ENCODE measurements around the gene ADAMTSL1. TPM values are rescaled to one million over a fixed set of nuclear protein-coding genes. Genes with fewer than 3 reads are reported as not detected.
A peak's percentile ranks its signal among the peaks of the same experiment; 100 is the strongest.

The ADAMTSL1 gene, protein sequence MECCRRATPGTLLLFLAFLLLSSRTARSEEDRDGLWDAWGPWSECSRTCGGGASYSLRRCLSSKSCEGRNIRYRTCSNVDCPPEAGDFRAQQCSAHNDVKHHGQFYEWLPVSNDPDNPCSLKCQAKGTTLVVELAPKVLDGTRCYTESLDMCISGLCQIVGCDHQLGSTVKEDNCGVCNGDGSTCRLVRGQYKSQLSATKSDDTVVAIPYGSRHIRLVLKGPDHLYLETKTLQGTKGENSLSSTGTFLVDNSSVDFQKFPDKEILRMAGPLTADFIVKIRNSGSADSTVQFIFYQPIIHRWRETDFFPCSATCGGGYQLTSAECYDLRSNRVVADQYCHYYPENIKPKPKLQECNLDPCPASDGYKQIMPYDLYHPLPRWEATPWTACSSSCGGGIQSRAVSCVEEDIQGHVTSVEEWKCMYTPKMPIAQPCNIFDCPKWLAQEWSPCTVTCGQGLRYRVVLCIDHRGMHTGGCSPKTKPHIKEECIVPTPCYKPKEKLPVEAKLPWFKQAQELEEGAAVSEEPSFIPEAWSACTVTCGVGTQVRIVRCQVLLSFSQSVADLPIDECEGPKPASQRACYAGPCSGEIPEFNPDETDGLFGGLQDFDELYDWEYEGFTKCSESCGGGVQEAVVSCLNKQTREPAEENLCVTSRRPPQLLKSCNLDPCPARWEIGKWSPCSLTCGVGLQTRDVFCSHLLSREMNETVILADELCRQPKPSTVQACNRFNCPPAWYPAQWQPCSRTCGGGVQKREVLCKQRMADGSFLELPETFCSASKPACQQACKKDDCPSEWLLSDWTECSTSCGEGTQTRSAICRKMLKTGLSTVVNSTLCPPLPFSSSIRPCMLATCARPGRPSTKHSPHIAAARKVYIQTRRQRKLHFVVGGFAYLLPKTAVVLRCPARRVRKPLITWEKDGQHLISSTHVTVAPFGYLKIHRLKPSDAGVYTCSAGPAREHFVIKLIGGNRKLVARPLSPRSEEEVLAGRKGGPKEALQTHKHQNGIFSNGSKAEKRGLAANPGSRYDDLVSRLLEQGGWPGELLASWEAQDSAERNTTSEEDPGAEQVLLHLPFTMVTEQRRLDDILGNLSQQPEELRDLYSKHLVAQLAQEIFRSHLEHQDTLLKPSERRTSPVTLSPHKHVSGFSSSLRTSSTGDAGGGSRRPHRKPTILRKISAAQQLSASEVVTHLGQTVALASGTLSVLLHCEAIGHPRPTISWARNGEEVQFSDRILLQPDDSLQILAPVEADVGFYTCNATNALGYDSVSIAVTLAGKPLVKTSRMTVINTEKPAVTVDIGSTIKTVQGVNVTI (N-terminal part only)
- 10 to 100 TPM; 13.3 to 39.7 (median 27.2) TPM for total RNA-seq

DNA sequence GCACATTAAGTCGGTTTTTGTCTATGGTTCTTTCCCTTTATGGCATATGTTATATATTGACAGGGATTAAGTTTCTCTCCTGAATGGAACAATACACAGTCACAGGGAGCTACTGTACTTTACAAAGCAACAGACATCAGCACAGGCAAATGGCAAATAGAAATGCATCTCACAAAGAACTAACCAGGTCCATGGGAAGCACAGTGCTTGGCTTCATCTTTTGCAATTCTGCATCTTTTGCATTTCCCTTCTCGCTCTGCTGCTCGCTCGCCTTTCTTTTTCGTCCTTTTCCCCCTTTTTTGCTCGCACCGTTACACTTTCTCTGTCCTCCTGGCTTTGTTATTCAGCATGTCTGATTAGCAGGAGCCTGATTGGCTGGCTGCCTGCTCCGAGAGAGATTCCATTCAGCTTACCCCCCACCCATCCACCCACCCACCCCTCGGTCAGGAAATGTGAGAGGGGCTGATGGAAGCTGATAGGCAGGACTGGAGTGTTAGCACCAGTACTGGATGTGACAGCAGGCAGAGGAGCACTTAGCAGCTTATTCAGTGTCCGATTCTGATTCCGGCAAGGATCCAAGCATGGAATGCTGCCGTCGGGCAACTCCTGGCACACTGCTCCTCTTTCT, at the start of gene ADAMTSL1:
ADAMTSL1 (plus strand) TSS at position 502 of the 628 bp plus-strand sequence; CDS start at position 582, 80 bp downstream.
- H3K9me3 ChIP-seq = peaks cover 0 to 4% of the 10 kb centered on the region in 2 donors
- in situ Hi-C loops (cut with MboI; ENCODE audit: low pct_ligation_motif_present in 1 of 4, low pct_unique_long_range_greater_than_20kb in 1 of 4, low sequenced_read_pairs in 3 of 4) = no loop called here
- no peaks in the 10 kb centered on the region for H3K36me3 ChIP-seq
- intact Hi-C loops (cut with DNase I; ENCODE audit: low total_unique reads) = no loop called here
- TF ChIP-seq EP300 (IDR thresholded peaks at IDR 0.05; ENCODE audit: low read depth) (no peak), POLR2AphosphoS5 (IDR thresholded peaks at IDR 0.05) (no peak), POLR2A (IDR thresholded peaks at IDR 0.05) (no peak)
- TF ChIP-seq, protein P1, sequence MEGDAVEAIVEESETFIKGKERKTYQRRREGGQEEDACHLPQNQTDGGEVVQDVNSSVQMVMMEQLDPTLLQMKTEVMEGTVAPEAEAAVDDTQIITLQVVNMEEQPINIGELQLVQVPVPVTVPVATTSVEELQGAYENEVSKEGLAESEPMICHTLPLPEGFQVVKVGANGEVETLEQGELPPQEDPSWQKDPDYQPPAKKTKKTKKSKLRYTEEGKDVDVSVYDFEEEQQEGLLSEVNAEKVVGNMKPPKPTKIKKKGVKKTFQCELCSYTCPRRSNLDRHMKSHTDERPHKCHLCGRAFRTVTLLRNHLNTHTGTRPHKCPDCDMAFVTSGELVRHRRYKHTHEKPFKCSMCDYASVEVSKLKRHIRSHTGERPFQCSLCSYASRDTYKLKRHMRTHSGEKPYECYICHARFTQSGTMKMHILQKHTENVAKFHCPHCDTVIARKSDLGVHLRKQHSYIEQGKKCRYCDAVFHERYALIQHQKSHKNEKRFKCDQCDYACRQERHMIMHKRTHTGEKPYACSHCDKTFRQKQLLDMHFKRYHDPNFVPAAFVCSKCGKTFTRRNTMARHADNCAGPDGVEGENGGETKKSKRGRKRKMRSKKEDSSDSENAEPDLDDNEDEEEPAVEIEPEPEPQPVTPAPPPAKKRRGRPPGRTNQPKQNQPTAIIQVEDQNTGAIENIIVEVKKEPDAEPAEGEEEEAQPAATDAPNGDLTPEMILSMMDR (IDR thresholded peaks at IDR 0.05) = no peak
- no peaks in the 10 kb centered on the region for H3K27me3 ChIP-seq
- peak; percentile 25 for DNase-seq
- peak within 1 kb of the TSS in 3 of 4 donors; percentile 17 to 26 (median 24) for H3K4me3 ChIP-seq
- H3K27ac ChIP-seq = peak within 1 kb of the TSS; percentile 1 to 59 (median 50)
- peaks cover 0 to 23% (median 14%) of the 10 kb centered on the region in 4 donors for H3K4me1 ChIP-seq
- WGBS, 2 donors (ENCODE audit: low coverage in 1 of 2) = 4 to 5% methylated on average over 11 to 13 of the region's 13 CpGs

DNA sequence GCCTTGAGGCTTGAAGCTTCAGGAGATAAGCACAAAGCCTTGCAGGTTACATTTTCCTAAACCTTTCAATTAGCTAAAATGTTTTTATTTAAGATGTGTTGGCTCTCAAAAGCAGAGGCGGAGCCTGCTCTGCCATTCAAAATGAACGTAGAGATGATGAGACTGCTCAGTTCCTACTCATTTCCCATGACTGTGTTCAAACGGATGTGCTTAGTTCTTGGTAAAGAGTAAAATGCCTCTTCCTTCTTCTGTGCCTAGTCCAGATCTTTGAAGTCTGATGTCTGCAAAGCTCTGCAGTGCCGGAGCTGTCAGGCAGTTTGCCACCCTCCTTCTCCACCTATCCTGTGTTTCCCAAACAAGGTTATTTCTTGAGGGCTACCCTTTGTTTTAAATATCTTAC, 46.3 kb upstream of the ADAMTSL1 start:
- H3K27ac ChIP-seq = no peak overlapping the region
- no peak overlapping the region for H3K4me3 ChIP-seq
- no peaks in the 10 kb centered on the region for H3K36me3 ChIP-seq
- H3K27me3 ChIP-seq = no peaks in the 10 kb centered on the region
- H3K9me3 ChIP-seq = no peaks in the 10 kb centered on the region
- TF ChIP-seq POLR2AphosphoS5 (IDR thresholded peaks at IDR 0.05) (no peak), POLR2A (IDR thresholded peaks at IDR 0.05) (no peak)
- TF ChIP-seq, protein P1 (IDR thresholded peaks at IDR 0.05) = no peak
- peaks cover 0 to 4% (median 0%) of the 10 kb centered on the region in 4 donors for H3K4me1 ChIP-seq
- intact Hi-C loops (cut with DNase I; ENCODE audit: low total_unique reads) = no loop called here
- in situ Hi-C loops (cut with MboI; ENCODE audit: low pct_ligation_motif_present in 1 of 4, low pct_unique_long_range_greater_than_20kb in 1 of 4, low sequenced_read_pairs in 3 of 4) = loop anchor here in 3 of 4 donors (25.0 kb wide), 3 partner anchors 165 to 610 kb away; partner anchors contain the start of genes RRAGA (in 1 of the 3) and SAXO1 (in 1 of the 3)
- DNase-seq = no peak
- WGBS, 2 donors (ENCODE audit: low coverage in 1 of 2) = 65 to 69% methylated on average over 4 of the region's 4 CpGs

DNA sequence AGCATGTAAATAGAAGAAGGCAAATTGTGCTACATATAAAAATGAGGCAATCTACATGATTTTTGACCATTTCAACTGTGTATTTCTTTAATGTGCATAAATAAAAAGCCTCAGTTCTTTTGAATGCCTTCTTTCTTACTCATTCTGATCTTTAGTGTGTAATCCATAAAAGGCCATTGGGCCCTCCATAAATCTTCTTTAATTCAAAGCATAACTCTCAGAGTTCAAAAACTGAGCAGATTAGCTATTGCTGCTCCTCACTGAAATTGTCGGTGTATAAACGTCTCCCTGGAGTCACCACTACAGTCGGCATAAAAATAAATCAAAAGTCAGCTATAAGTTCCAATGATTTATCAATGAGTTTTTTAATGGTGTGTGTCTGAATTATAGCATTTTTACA, 45.3 kb upstream of the ADAMTSL1 start:
- TF ChIP-seq POLR2A (IDR thresholded peaks at IDR 0.05) (no peak), EP300 (IDR thresholded peaks at IDR 0.05; ENCODE audit: low read depth) (no peak), POLR2AphosphoS5 (IDR thresholded peaks at IDR 0.05) (no peak)
- TF ChIP-seq, protein P1 (IDR thresholded peaks at IDR 0.05) = no peak
- H3K27ac ChIP-seq = no peak overlapping the region
- DNase-seq = no peak
- no peaks in the 10 kb centered on the region for H3K36me3 ChIP-seq
- no peak overlapping the region for H3K4me3 ChIP-seq
- intact Hi-C loops (cut with DNase I; ENCODE audit: low total_unique reads) = no loop called here
- in situ Hi-C loops (cut with MboI; ENCODE audit: low pct_ligation_motif_present in 1 of 4, low pct_unique_long_range_greater_than_20kb in 1 of 4, low sequenced_read_pairs in 3 of 4) = loop anchor here in 3 of 4 donors (25.0 kb wide), 3 partner anchors 166 to 609 kb away; partner anchors contain the start of genes RRAGA (in 1 of the 3) and SAXO1 (in 1 of the 3)
- 73 to 94% methylated on average over 3 of the region's 3 CpGs for WGBS, 2 donors (ENCODE audit: low coverage in 1 of 2)
- H3K9me3 ChIP-seq = no peaks in the 10 kb centered on the region
- peaks cover 0 to 4% (median 0%) of the 10 kb centered on the region in 4 donors for H3K4me1 ChIP-seq
- no peaks in the 10 kb centered on the region for H3K27me3 ChIP-seq

All from transverse colon (tissue), 4 donors.